Ectodermal cell (in vitro differentiated cells): ENCODE results near the gene MAPRE2.

Experiments
- H3K27ac ChIP-seq: 2 replicates; pipeline ENCODE4 v1.7.0; 2013; ENCODE audit warnings: mild to moderate bottlenecking, low read depth, low read length; ENCODE audit not compliant: insufficient read depth, poor library complexity, severe bottlenecking
- H3K27me3 ChIP-seq: 2 replicates; pipeline ENCODE4 v1.7.0; 2013; ENCODE audit warnings: mild to moderate bottlenecking, low read length; ENCODE audit not compliant: insufficient read depth, control insufficient read depth, poor library complexity, severe bottlenecking
- H3K36me3 ChIP-seq: one replicate; pipeline ENCODE4 v1.7.0; 2013; ENCODE audit warnings: low read length; ENCODE audit not compliant: control insufficient read depth, insufficient read depth
- H3K4me1 ChIP-seq: one replicate; pipeline ENCODE4 v1.7.0; 2013; ENCODE audit warnings: low read length; ENCODE audit not compliant: control insufficient read depth, insufficient read depth
- H3K4me3 ChIP-seq: 2 replicates; pipeline ENCODE4 v1.7.0; 2013; ENCODE audit warnings: low read depth, low read length, control low read depth; ENCODE audit not compliant: insufficient read depth
- H3K9me3 ChIP-seq: 2 replicates; pipeline ENCODE4 v1.7.0; 2013; ENCODE audit warnings: mild to moderate bottlenecking, low read length, moderate library complexity; ENCODE audit not compliant: control insufficient read depth
- WGBS, 2 experiments: methylation state at CpG; one replicate each; pipeline ENCODE4 v1.1.7; 2013; ENCODE audit warnings: missing lambda C conversion rate in 2 of 2; 5-methylcytosine and 5-hydroxymethylcytosine counted together

The MAPRE2 gene

DNA sequence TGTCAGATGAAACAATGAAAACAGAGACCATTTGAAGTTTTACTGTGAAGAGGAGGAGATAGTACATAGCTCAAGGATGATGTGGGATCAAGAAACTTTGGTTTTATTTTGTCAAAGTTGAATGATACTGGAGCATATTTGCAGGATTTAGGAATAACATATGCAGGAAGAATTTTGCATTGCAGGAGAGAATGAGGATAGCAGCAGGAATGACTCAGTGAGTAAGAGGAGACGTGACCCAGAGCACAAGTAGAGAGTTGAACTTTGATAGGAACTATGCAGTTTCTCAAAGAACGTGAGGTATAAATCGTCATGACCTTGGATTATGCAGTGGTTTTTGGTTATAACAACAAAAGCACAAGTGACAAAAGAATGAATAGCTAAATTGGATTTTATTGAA lies 47.7 kb downstream of the MAPRE2 start:
- Histone ChIP-seq H3K27me3 (no peaks in the 10 kb centered on the region), H3K4me1 (no peaks in the 10 kb centered on the region), H3K36me3 (no peaks in the 10 kb centered on the region), H3K9me3 (no peaks in the 10 kb centered on the region), H3K27ac (no peak overlapping the region), H3K4me3 (no peak overlapping the region)
- 94 to 98% methylated on average over 3 of the region's 3 CpGs for WGBS, 2 experiments

DNA sequence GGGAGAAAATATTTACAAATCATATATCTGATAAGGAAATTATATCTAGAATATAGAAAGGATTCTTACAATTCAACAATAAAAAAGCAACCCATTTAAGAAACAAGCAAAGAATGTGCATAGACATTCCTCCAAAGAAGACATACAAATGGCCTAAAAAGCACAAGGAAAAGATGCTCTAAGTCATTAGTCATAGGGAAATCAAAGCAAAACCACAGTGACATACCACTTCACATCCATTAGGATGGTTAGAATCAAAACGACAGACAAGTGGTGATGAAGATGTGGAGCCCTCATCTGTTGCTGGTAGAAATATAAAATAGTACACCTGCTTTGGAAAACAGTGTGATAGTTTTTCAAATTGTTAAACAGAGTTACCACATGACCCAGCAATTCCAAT lies 48.2 kb downstream of the MAPRE2 start:
- Histone ChIP-seq H3K9me3 (no peaks in the 10 kb centered on the region), H3K27me3 (no peaks in the 10 kb centered on the region), H3K4me1 (no peaks in the 10 kb centered on the region), H3K27ac (no peak overlapping the region), H3K36me3 (no peaks in the 10 kb centered on the region), H3K4me3 (no peak overlapping the region)
- WGBS, 2 experiments: 71 to 88% methylated on average over 1 of the region's 1 CpG

DNA sequence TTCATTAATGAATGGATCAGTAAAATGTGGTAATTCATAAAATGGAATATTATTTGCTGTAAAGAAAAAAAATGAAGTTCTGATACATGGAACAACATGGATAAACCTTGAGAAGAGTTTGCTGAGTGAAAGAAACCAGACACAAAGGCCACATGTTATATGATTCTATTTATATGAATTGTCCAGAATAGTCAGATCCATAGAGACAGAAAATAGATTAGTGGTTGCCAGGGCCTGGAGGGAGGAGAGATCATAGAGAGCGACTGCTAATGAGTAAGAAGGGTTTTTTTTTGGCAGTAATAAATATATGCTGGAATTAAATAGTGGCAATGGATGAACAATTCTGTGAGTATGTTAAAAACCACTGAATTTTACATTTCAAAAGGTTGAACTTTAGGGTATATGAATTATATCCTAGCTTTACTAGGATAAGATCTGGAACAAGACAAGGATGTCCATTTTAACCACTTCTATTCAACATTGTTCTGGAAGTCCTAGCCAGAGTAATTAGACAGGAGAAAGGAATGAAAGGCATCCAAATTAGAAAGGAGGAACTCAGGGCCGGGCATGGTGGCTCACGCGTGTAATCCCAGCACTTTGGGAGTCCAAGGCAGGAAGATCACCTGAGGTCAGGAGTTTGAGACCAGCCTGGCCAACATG lies 48.8 kb downstream of the MAPRE2 start:
- H3K27ac ChIP-seq: no peak overlapping the region
- H3K36me3 ChIP-seq: no peaks in the 10 kb centered on the region
- no peaks in the 10 kb centered on the region for H3K9me3 ChIP-seq
- WGBS, 2 experiments: 90 to 91% methylated on average over 4 of the region's 4 CpGs
- H3K4me3 ChIP-seq: no peak overlapping the region
- no peaks in the 10 kb centered on the region for H3K27me3 ChIP-seq
- H3K4me1 ChIP-seq: no peaks in the 10 kb centered on the region

DNA sequence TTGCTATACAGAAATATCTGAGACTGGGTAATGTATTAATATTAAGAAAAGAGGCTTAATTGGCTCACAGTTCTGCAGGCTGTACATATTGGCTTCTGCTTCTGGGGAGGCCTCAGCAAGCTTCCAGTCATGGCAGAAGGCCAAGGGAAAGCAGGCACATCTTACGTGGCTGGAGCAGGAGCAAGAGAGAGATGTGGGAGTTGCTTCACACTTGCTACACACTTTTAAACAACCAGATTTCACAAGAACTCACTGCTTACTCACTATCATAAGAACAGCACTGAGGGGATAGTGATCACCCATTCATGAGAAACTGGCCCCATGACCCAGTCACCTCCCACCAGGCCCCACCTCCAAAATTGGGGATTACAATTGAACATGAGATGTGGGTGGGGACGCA lies 50.6 kb downstream of the MAPRE2 start:
- H3K4me1 ChIP-seq: no peaks in the 10 kb centered on the region
- no peaks in the 10 kb centered on the region for H3K27me3 ChIP-seq
- H3K4me3 ChIP-seq: no peak overlapping the region
- 94 to 97% methylated on average over 2 of the region's 2 CpGs for WGBS, 2 experiments
- H3K36me3 ChIP-seq: no peaks in the 10 kb centered on the region
- H3K27ac ChIP-seq: no peak overlapping the region
- no peaks in the 10 kb centered on the region for H3K9me3 ChIP-seq

DNA sequence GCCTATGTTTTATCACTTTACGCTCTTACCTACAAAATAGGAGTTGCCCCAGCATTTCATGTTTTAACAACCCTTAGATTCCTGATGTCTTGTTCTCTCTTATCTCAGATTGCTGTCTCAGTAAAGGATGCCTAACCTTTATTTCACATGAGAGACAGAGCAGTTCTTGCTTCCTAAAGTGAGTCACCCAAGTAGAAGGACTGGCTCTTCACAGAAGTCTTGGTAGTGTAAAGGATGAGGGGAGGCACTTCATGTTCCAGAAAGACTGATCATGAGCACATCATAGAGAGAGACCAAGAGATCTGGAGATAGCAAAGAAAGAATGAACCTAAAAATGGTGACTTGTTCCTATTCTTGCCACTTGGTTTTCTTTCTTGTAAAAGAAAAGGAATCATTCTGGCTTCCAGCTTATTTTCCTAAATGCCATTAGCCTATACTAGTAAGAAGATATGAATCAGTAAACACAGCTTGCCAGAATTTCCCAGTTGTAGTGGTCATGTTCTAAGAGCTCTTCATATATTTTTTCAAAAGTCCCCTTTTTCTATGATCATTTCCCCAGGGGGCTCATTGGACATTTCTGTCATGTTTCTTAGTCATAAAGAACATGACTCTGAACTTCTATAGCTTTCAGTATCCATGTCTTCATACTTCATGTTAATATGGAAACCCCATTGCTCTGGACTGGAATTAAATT lies 54.9 kb downstream of the MAPRE2 start:
- H3K4me3 ChIP-seq: no peak overlapping the region
- no peaks in the 10 kb centered on the region for H3K9me3 ChIP-seq
- WGBS, 2 experiments: 91 to 98% methylated on average over 1 of the region's 1 CpG
- H3K27ac ChIP-seq: no peak overlapping the region
- no peaks in the 10 kb centered on the region for H3K36me3 ChIP-seq
- no peaks in the 10 kb centered on the region for H3K4me1 ChIP-seq
- H3K27me3 ChIP-seq: no peaks in the 10 kb centered on the region

DNA sequence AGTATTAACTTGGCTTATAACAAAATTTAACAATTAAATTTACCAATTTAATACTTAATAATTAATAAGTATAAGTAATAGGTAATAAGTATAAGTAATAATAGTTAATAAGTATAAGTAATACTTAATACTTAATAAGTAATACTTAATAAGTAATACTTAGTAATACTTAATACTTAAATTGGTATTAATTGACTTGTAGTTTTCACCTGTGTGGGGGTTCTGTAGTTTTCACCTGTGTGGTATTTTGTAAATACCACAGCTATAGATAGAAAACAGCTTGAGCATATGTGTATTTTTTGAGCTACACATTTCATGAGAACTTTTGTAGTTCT lies 55.4 kb downstream of the MAPRE2 start:
- Histone ChIP-seq H3K27me3 (no peaks in the 10 kb centered on the region), H3K36me3 (no peaks in the 10 kb centered on the region), H3K4me3 (no peak overlapping the region), H3K27ac (no peak overlapping the region), H3K9me3 (no peaks in the 10 kb centered on the region), H3K4me1 (no peaks in the 10 kb centered on the region)

DNA sequence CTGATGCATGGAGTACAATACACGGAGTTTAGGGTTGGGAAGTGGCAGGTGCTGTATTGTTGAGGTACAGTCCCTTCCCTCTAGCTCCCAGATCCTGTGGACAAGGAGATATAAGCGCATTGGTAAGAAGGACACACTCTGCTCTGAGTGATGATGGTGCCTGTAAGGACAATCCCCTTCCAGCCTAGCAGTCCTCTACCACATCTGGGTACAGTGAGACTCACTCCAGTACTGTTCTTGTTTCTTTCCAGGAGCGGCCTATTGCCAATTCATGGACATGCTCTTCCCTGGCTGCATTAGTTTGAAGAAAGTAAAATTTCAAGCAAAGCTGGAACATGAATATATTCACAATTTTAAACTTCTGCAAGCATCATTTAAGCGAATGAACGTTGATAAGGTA lies 56.0 kb downstream of the MAPRE2 start:
- WGBS, 2 experiments: 95 to 97% methylated on average over 4 to 5 of the region's 5 CpGs
- H3K36me3 ChIP-seq: no peaks in the 10 kb centered on the region
- no peak overlapping the region for H3K27ac ChIP-seq
- H3K4me3 ChIP-seq: no peak overlapping the region
- no peaks in the 10 kb centered on the region for H3K27me3 ChIP-seq
- H3K9me3 ChIP-seq: no peaks in the 10 kb centered on the region
- no peaks in the 10 kb centered on the region for H3K4me1 ChIP-seq

DNA sequence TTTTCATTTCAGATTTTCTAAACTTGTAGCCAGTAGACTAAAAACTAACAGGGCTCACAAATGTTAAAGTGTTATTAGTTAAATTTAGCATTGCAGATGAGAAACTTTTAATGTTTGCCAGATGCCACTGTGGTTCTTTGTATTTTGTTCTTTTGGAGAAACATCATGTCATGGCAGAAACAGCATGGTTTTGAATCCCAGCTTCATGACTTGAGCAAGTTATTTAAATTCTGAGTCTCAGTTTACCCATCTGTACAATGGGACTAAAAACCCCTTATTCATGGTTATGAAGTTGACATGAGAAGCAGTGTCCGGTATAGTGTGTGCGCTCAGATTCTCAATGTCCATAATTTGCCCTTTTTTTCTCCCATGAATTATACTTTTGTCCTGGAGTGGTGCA lies 56.5 kb downstream of the MAPRE2 start:
- no peaks in the 10 kb centered on the region for H3K27me3 ChIP-seq
- WGBS, 2 experiments: 100% methylated on average over 2 of the region's 2 CpGs; no CpG with 5 or more reads in 1 of the 2 experiments
- no peaks in the 10 kb centered on the region for H3K9me3 ChIP-seq
- no peaks in the 10 kb centered on the region for H3K36me3 ChIP-seq
- no peak overlapping the region for H3K4me3 ChIP-seq
- H3K27ac ChIP-seq: no peak overlapping the region
- no peaks in the 10 kb centered on the region for H3K4me1 ChIP-seq

DNA sequence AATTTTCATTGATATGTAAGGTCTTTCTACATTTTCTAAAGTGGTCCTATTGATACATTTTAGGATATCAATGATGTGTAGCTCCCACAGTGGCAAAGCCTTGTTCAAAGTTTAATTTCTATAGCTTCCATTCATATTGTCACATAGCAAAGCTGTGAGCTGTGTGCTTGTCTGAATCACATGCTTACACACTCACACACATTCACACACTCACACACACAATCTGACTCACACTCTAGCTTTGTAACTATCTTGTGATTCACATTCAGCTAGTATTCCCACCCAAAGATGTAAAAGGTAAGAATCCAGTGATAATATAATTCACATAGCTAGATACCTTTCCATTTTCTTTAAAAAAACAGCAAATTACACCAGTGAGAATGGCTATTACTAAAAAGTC lies 58.7 kb downstream of the MAPRE2 start:
- no peaks in the 10 kb centered on the region for H3K9me3 ChIP-seq
- no peaks in the 10 kb centered on the region for H3K27me3 ChIP-seq
- no peaks in the 10 kb centered on the region for H3K4me1 ChIP-seq
- no peak overlapping the region for H3K27ac ChIP-seq
- no peaks in the 10 kb centered on the region for H3K36me3 ChIP-seq
- no peak overlapping the region for H3K4me3 ChIP-seq

DNA sequence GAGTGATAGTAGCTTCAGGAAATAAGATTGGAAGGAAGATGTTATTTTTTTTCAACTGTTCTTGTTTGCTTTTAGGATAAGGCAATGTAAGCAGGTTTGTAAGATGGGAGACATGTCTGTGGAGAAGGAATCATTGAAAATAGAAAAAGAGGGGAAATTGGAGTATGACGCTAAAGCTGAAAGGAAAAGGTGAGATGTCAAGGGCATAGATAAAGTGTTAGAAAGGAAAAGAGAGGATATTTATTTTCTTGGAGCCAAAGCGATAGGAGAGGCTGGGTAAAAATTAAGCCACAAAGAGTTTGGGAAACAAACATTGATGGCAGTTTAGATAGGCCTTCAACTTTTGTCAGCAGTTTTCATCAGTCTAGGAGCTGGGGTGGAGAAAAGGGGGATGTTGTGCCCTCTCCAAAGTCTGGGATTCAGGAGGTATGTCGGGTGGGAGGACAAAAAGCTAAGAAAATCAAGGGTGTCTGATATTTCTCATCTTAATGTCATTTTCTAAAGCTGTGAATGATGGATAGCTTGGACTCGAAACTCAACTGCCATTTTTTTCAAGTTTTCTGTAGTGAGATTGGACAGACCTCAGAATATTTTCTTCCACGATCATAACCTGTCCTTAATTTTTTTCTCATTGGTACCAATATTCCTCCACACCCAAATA lies 63.3 kb downstream of the MAPRE2 start:
- WGBS, 2 experiments: 93 to 94% methylated on average over 5 of the region's 5 CpGs
- Histone ChIP-seq H3K36me3 (no peaks in the 10 kb centered on the region), H3K27ac (no peak overlapping the region), H3K4me1 (no peaks in the 10 kb centered on the region), H3K9me3 (no peaks in the 10 kb centered on the region), H3K27me3 (no peaks in the 10 kb centered on the region), H3K4me3 (no peak overlapping the region)
